Natural killer cell (primary cell): ENCODE measurements around the gene TOGARAM1. TPM values are rescaled to one million over a fixed set of nuclear protein-coding genes. Genes with fewer than 3 reads are reported as not detected.

Experiments
- ATAC-seq, 3 donors: fragments of 150-1000 bp in 2 of 3; fragments of 200-7000 bp in 1 of 3; cut with Tn5 transposase; 1 replicate in 1 of 3; 2 replicates in 2 of 3; pipeline ENCODE4 v1.10.0; 2021; ENCODE audit warnings: mild to moderate bottlenecking in 2 of 3, moderate library complexity in 2 of 3
- DNase-seq, 2 donors: peaks; one replicate each; pipeline versions ENCODE4 v3.0.0 to v3.0.0-alpha.2; 2013 to 2021; ENCODE audit warnings: mixed read lengths in 1 of 2
- H3K27ac ChIP-seq: one replicate; pipeline ENCODE4 v1.5.1; 2013; ENCODE audit warnings: mild to moderate bottlenecking, low read length
- H3K27me3 ChIP-seq: one replicate; pipeline ENCODE4 v1.6.1; 2013; ENCODE audit warnings: low read length; ENCODE audit not compliant: control insufficient read depth, insufficient read depth
- H3K36me3 ChIP-seq: one replicate; pipeline ENCODE4 v1.6.1; 2013; ENCODE audit warnings: low read length; ENCODE audit not compliant: control insufficient read depth, insufficient read depth
- H3K4me1 ChIP-seq: one replicate; pipeline ENCODE4 v1.6.1; 2013; ENCODE audit warnings: low read length; ENCODE audit not compliant: control insufficient read depth, insufficient read depth
- H3K4me3 ChIP-seq: one replicate; pipeline ENCODE4 v1.5.1; 2013; ENCODE audit warnings: low read length
- H3K9me3 ChIP-seq: one replicate; pipeline ENCODE4 v1.6.1; 2013; ENCODE audit warnings: low read length; ENCODE audit not compliant: control insufficient read depth, insufficient read depth
- H3K27ac Mint-ChIP-seq, 2 donors: one replicate each; pipeline ENCODE4 v1.8.0; 2022; ENCODE audit warnings: mild to moderate bottlenecking in 2 of 2, mixed read lengths in 2 of 2, moderate library complexity in 1 of 2
- H3K27me3 Mint-ChIP-seq, 2 donors: one replicate each; pipeline ENCODE4 v1.8.0; 2022; ENCODE audit warnings: low read depth in 2 of 2, mixed read lengths in 2 of 2
- H3K36me3 Mint-ChIP-seq: one replicate; pipeline ENCODE4 v1.8.0; 2022; ENCODE audit warnings: mixed read lengths
- H3K4me1 Mint-ChIP-seq, 2 donors: one replicate each; pipeline ENCODE4 v1.8.0; 2022; ENCODE audit warnings: mixed read lengths in 2 of 2
- H3K4me3 Mint-ChIP-seq: one replicate; pipeline ENCODE4 v1.8.0; 2022; ENCODE audit warnings: mild to moderate bottlenecking, moderate library complexity, mixed read lengths
- H3K9me3 Mint-ChIP-seq, 2 donors: one replicate each; pipeline ENCODE4 v1.8.0; 2022; ENCODE audit warnings: mixed read lengths in 2 of 2
- CTCF ChIP-seq: fragments of 200-600 bp; IDR thresholded peaks from one replicate; pipeline ENCODE4 v1.8.0; 2022; ENCODE audit warnings: antibody characterized with exemption
- WGBS: methylation state at CpG from one replicate; pipeline ENCODE4 v1.1.7; 2013; ENCODE audit warnings: missing lambda C conversion rate; ENCODE audit not compliant: insufficient coverage; 5-methylcytosine and 5-hydroxymethylcytosine counted together
- intact Hi-C: fragments of 100-400 bp; cut with micrococcal nuclease; formaldehyde crosslinking; loops from one replicate; pipeline ENCODE4 v1.14.2; 2022
- total RNA-seq, 4 donors: library from RNA; stranded (reverse); fragments of 120-200 nt in 1 of 4; gene quantifications; one replicate each; pipeline versions ENCODE4 v1.2.3 to v1.2.4, GENCODE V29; 2013 to 2022

TOGARAM1 gene
- total RNA-seq, 3 donors from 2014 or later (not counting 1 experiment from before 2014, with no cell fraction given) = 17.4 to 21.4 (median 19.6) TPM

GRCh38 chr14:45096218-45096617 is 134.2 kb downstream of the TOGARAM1 start:
- Mint-ChIP-seq H3K36me3 (peaks cover 16% of the 10 kb centered on the region), H3K27ac (no peak overlapping the region), H3K9me3 (no peaks in the 10 kb centered on the region), H3K4me3 (no peak overlapping the region), H3K4me1 (peaks cover under 1 to 10% of the 10 kb centered on the region in 2 donors), H3K27me3 (no peaks in the 10 kb centered on the region)
- 97% methylated on average over 4 of the region's 4 CpGs for WGBS
- ATAC-seq (no peak), DNase-seq (no peak)
- Histone ChIP-seq H3K9me3 (no peaks in the 10 kb centered on the region), H3K4me1 (no peaks in the 10 kb centered on the region), H3K27ac (no peak overlapping the region), H3K4me3 (no peak overlapping the region), H3K36me3 (peaks cover 36% of the 10 kb centered on the region), H3K27me3 (no peaks in the 10 kb centered on the region)
- TF ChIP-seq CTCF = no peak
- intact Hi-C loops = no loop called here

GRCh38 chr14:45103806-45104205 is 141.8 kb downstream of the TOGARAM1 start:
- Mint-ChIP-seq H3K4me1 (peaks cover 0 to 6% of the 10 kb centered on the region in 2 donors), H3K4me3 (no peak overlapping the region), H3K27me3 (no peaks in the 10 kb centered on the region), H3K36me3 (peaks cover 2% of the 10 kb centered on the region), H3K27ac (no peak overlapping the region), H3K9me3 (no peaks in the 10 kb centered on the region)
- ATAC-seq (no peak), DNase-seq (no peak)
- Histone ChIP-seq H3K36me3 (peaks cover 37% of the 10 kb centered on the region), H3K27me3 (no peaks in the 10 kb centered on the region), H3K4me1 (no peaks in the 10 kb centered on the region), H3K4me3 (no peak overlapping the region), H3K27ac (no peak overlapping the region), H3K9me3 (no peaks in the 10 kb centered on the region)
- TF ChIP-seq CTCF = no peak
- intact Hi-C loops = no loop called here

GRCh38 chr14:45104561-45104960 is 142.6 kb downstream of the TOGARAM1 start:
- ATAC-seq (no peak), DNase-seq (no peak)
- 95% methylated on average over 1 of the region's 1 CpG for WGBS
- H3K27ac Mint-ChIP-seq = no peak overlapping the region
- no peaks in the 10 kb centered on the region for H3K9me3 Mint-ChIP-seq
- H3K36me3 Mint-ChIP-seq = no peaks in the 10 kb centered on the region
- H3K4me1 Mint-ChIP-seq = peaks cover 0 to 6% of the 10 kb centered on the region in 2 donors
- intact Hi-C loops = no loop called here
- no peaks in the 10 kb centered on the region for H3K4me1 ChIP-seq
- no peak overlapping the region for H3K4me3 Mint-ChIP-seq
- no peaks in the 10 kb centered on the region for H3K27me3 ChIP-seq
- H3K27ac ChIP-seq = no peak overlapping the region
- no peak for TF ChIP-seq CTCF
- peaks cover 37% of the 10 kb centered on the region for H3K36me3 ChIP-seq
- H3K27me3 Mint-ChIP-seq = no peaks in the 10 kb centered on the region
- H3K9me3 ChIP-seq = no peaks in the 10 kb centered on the region
- H3K4me3 ChIP-seq = no peak overlapping the region
